Muscle layer of colon (tissue), 2 donors: ENCODE measurements around the gene AURKAIP1.
"Not testable (repeated sequence)": the region's sequence is repeated elsewhere in the genome, so short reads cannot be mapped to it uniquely, and the experiment has no call there.

Experiments
- H3K27ac ChIP-seq: one replicate; pipeline ENCODE4 v1.7.0; 2013; ENCODE audit warnings: low read depth, mild to moderate bottlenecking, low read length, moderate library complexity
- H3K27me3 ChIP-seq, 2 donors: one replicate each; pipeline ENCODE4 v1.7.0; 2013; ENCODE audit warnings: low read length in 2 of 2, mild to moderate bottlenecking in 2 of 2; ENCODE audit not compliant: insufficient read depth in 2 of 2, control insufficient read depth in 1 of 2
- H3K36me3 ChIP-seq: one replicate; pipeline ENCODE4 v1.7.0; 2013; ENCODE audit warnings: mild to moderate bottlenecking, low read length; ENCODE audit not compliant: insufficient read depth
- H3K4me1 ChIP-seq: one replicate; pipeline ENCODE4 v1.7.0; 2013; ENCODE audit warnings: mild to moderate bottlenecking, low read length; ENCODE audit not compliant: insufficient read depth
- H3K4me3 ChIP-seq, 2 donors: one replicate each; pipeline ENCODE4 v1.7.0; 2013; ENCODE audit warnings: low read length in 2 of 2, low read depth in 1 of 2, mild to moderate bottlenecking in 1 of 2, moderate library complexity in 1 of 2
- H3K9ac ChIP-seq: one replicate; pipeline ENCODE4 v1.7.0; 2013; ENCODE audit warnings: low read length
- H3K9me3 ChIP-seq: one replicate; pipeline ENCODE4 v1.7.0; 2013; ENCODE audit warnings: mild to moderate bottlenecking, low read length
- donor health status: abdominal sarcoma.
- donor health status: Adenocarcinoma of cecum.

Gene AURKAIP1

GRCh38 chr1:1403653-1404052 lies 28.6 kb upstream of the AURKAIP1 start:
- Histone ChIP-seq H3K27me3 (no peaks in the 10 kb centered on the region), H3K4me3 (no peak overlapping the region), H3K9me3 (no peaks in the 10 kb centered on the region), H3K27ac (no peak overlapping the region), H3K36me3 (peaks cover 38% of the 10 kb centered on the region), H3K9ac (no peak overlapping the region), H3K4me1 (peaks cover 35% of the 10 kb centered on the region)

- H3K27ac ChIP-seq, H3K9ac ChIP-seq, H3K4me3 ChIP-seq, H3K27me3 ChIP-seq, H3K9me3 ChIP-seq: not testable (repeated sequence)
- Histone ChIP-seq H3K4me1 (peaks cover 35% of the 10 kb centered on the region), H3K36me3 (peaks cover 41% of the 10 kb centered on the region)
Observed at GRCh38 chr1:1402901-1403392, 27.9 kb upstream of the AURKAIP1 start.

- H3K9me3 ChIP-seq, result no peaks in the 10 kb centered on the region
- H3K4me3 ChIP-seq, result no peak overlapping the region
- no peak overlapping the region for H3K27ac ChIP-seq
- H3K27me3 ChIP-seq, result no peaks in the 10 kb centered on the region
- peaks cover 39% of the 10 kb centered on the region for H3K4me1 ChIP-seq
- H3K36me3 ChIP-seq, result peaks cover 48% of the 10 kb centered on the region
- no peak overlapping the region for H3K9ac ChIP-seq
Observed at GRCh38 chr1:1402072-1402900, 27.3 kb upstream of the AURKAIP1 start.

DNA sequence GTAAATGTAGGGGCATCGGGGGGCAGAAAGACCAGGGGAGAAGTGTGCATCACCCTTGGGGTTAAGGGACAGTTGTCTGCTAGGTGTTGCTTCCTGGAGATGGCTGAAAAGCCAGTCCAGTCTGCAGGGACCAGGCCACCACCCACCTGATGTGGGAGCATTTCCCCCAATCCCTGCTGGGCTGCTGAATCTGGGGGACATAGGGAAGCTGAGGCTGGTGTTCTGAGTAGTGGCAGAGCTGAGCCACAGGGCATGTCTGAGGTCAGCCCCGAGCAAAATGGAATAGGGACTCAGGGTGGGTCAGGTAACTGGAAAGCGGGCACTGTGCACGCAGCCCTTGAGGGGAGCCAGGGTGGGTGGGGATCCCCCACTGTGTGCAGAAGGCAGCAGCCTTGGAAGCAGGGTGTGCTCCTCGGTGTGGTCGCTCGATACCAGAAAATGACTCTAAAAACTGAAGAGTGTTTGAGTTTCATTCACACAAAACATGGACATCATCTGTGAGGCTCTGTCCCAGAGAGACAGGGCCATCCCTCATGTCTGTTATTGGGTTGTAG lies 26.5 kb upstream of the AURKAIP1 start:
- no peak overlapping the region for H3K4me3 ChIP-seq
- no peak overlapping the region for H3K27ac ChIP-seq
- H3K36me3 ChIP-seq, result peaks cover 52% of the 10 kb centered on the region
- peaks cover 40% of the 10 kb centered on the region for H3K4me1 ChIP-seq
- no peaks in the 10 kb centered on the region for H3K27me3 ChIP-seq
- H3K9me3 ChIP-seq, result no peaks in the 10 kb centered on the region
- no peak overlapping the region for H3K9ac ChIP-seq

- Histone ChIP-seq H3K36me3 (peaks cover 52% of the 10 kb centered on the region), H3K4me3 (peak overlapping the region in 1 of 2 donors; percentile 93), H3K9me3 (no peaks in the 10 kb centered on the region), H3K27ac (no peak overlapping the region), H3K4me1 (peaks cover 33% of the 10 kb centered on the region), H3K9ac (no peak overlapping the region), H3K27me3 (no peaks in the 10 kb centered on the region)
Observed at GRCh38 chr1:1400576-1401456, 25.8 kb upstream of the AURKAIP1 start.

DNA sequence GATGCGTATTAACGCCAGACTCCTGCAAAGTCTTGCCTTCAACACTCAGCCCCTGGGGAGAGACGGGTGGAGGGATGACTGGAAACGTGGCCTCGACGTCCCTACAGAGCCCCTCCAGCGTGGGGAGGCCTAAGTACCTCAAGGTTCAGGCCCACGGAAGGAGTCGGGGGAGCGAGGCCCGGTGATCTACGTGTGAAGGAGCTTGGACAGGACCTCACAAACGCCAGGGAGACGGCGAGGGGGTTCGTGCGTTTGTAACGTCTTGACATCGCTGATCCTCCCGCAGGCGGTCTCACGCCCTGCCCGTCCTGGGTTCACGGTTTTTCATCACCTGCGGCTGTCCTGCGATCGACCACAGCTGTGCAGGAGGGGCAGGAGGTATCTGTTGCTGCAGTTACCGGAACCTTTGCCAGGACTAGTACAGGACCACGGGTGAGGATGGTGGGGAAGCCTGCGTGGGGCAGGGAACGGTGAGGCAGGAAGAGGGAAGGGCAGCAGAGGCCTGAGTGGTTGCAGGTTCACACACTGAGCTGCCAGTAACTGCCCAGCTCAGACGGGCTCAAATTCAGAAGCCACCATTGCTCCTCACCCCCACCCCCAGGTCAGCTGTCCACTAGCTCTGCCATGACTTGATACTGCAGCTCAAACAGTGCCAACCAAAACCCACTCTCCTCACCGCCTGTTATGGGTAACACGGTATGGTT lies 25.0 kb upstream of the AURKAIP1 start:
- no peaks in the 10 kb centered on the region for H3K9me3 ChIP-seq
- no peaks in the 10 kb centered on the region for H3K27me3 ChIP-seq
- peak overlapping the region; percentile 50 for H3K27ac ChIP-seq
- H3K9ac ChIP-seq, result peak overlapping the region; percentile 87
- peaks cover 52% of the 10 kb centered on the region for H3K36me3 ChIP-seq
- peak overlapping the region; percentile 84 to 93 for H3K4me3 ChIP-seq
- peaks cover 25% of the 10 kb centered on the region for H3K4me1 ChIP-seq

- H3K4me1 ChIP-seq, result peaks cover 25% of the 10 kb centered on the region
- H3K9ac ChIP-seq, result peak within 1 kb of the TSS; percentile 87
- peaks cover 50% of the 10 kb centered on the region for H3K36me3 ChIP-seq
- no peaks in the 10 kb centered on the region for H3K9me3 ChIP-seq
- H3K27ac ChIP-seq, result peak within 1 kb of the TSS; percentile 50
- peak within 1 kb of the TSS; percentile 84 to 93 for H3K4me3 ChIP-seq
- H3K27me3 ChIP-seq, result no peaks in the 10 kb centered on the region
Observed at GRCh38 chr1:1399187-1399871, 24.3 kb upstream of the AURKAIP1 start, which contains the start of gene CCNL2. CCNL2 (minus strand) TSS chr1:1399335; CDS start chr1:1399306, 29 bp downstream.

- no peaks in the 10 kb centered on the region for H3K27me3 ChIP-seq
- peaks cover 25% of the 10 kb centered on the region for H3K4me1 ChIP-seq
- peaks cover 53% of the 10 kb centered on the region for H3K36me3 ChIP-seq
- peak overlapping the region; percentile 50 for H3K27ac ChIP-seq
- H3K9me3 ChIP-seq, result no peaks in the 10 kb centered on the region
- peak overlapping the region; percentile 75 for H3K9ac ChIP-seq
- peak overlapping the region; percentile 84 to 90 for H3K4me3 ChIP-seq
Observed at GRCh38 chr1:1398677-1399186, 23.7 kb upstream of the AURKAIP1 start.

DNA sequence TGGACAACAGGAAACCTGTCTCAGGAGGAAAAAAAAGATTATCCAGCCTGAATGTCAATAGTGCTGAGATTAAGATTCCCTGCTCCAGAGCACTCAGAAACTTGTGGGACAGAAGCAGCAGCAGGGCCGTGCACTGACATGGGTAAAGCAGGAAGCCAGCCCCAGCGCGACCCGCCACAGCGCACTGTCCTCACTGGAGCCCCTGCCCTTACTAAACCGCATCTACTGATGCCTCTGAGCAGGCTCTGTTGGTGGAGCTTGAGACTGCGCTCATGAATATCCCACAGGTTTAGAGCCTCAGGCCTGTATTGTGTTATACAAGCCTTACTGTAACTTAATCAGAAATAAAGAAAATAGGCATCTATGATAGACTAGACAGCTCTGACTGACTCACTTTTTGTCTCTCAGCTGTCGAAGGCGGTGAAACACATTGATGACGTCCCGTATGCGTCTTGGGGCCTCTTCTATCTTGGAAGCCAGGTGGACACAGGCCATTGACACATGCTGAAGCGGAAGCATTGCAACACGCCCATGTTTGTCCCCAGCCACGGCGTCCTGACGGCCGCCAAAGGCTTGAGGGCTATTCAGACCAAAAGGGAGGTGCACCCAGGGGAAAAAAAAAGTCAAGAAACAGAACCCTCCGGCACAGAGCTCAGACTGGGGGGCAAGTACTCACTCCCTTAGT lies 23.0 kb upstream of the AURKAIP1 start:
- Histone ChIP-seq H3K4me1 (peaks cover 25% of the 10 kb centered on the region), H3K27me3 (no peaks in the 10 kb centered on the region), H3K36me3 (peaks cover 56% of the 10 kb centered on the region), H3K27ac (peak overlapping the region; percentile 50), H3K9me3 (no peaks in the 10 kb centered on the region), H3K9ac (peak overlapping the region; percentile 75), H3K4me3 (peak overlapping the region; percentile 84 to 90)

- Histone ChIP-seq H3K9ac (no peak overlapping the region), H3K27ac (no peak overlapping the region), H3K9me3 (no peaks in the 10 kb centered on the region), H3K4me1 (peaks cover 19% of the 10 kb centered on the region), H3K36me3 (peaks cover 69% of the 10 kb centered on the region), H3K27me3 (no peaks in the 10 kb centered on the region), H3K4me3 (no peak overlapping the region)
Observed at GRCh38 chr1:1395166-1395565, 20.2 kb upstream of the AURKAIP1 start.
